SK-N-SH treated with all-trans-retinoic acid at 6 μM for 48 hours (cell line): ENCODE data around the gene PAX3.

Experiments used
- ATAC-seq: fragments of 200-7000 bp; cut with Tn5 transposase; 3 replicates; pipeline ENCODE4 v1.9.1; 2020; ENCODE audit warnings: mild to moderate bottlenecking, moderate library complexity
- ARNTL ChIP-seq: fragments of 450-650 bp; formaldehyde crosslinking; IDR thresholded peaks from 2 replicates; pipeline ENCODE4 v1.5.0; 2020; ENCODE audit warnings: low read depth, mild to moderate bottlenecking, moderate library complexity, borderline replicate concordance
- BACH2 ChIP-seq: fragments of 250-450 bp; sonication (Bioruptor Pico); IDR thresholded peaks from 2 replicates; pipeline ENCODE4 v1.9.0; 2021; ENCODE audit warnings: mild to moderate bottlenecking, borderline replicate concordance
- ESRRG ChIP-seq: fragments of 250-450 bp; sonication (Bioruptor Pico); IDR thresholded peaks from 2 replicates; pipeline ENCODE4 v1.6.1; 2021; ENCODE audit warnings: mild to moderate bottlenecking
- GLIS3 ChIP-seq: fragments of 250-450 bp; sonication (Bioruptor Pico); IDR thresholded peaks from 2 replicates; pipeline ENCODE4 v1.5.0; 2020; ENCODE audit warnings: mild to moderate bottlenecking, moderate library complexity
- ISL1 ChIP-seq: fragments of 250-450 bp; sonication (Bioruptor Pico); IDR thresholded peaks from 2 replicates; pipeline ENCODE4 v2.1.2; 2022; ENCODE audit warnings: mild to moderate bottlenecking, moderate library complexity
- OSR1 ChIP-seq: fragments of 250-450 bp; sonication (Bioruptor Pico); IDR thresholded peaks from 2 replicates; pipeline ENCODE4 v1.8.0; 2022; ENCODE audit warnings: moderate library complexity, mild to moderate bottlenecking, inconsistent platforms
- PPARA ChIP-seq: fragments of 250-450 bp; sonication (Bioruptor Pico); IDR thresholded peaks from 2 replicates; pipeline ENCODE4 v1.5.0; 2020; ENCODE audit warnings: mild to moderate bottlenecking, borderline replicate concordance
- RARB ChIP-seq: fragments of 250-450 bp; sonication (Bioruptor Pico); IDR thresholded peaks from 2 replicates; pipeline ENCODE4 v1.8.0; 2021; ENCODE audit warnings: mild to moderate bottlenecking, moderate library complexity
- SNAI2 ChIP-seq: fragments of 250-450 bp; sonication (Bioruptor Pico); IDR thresholded peaks from 2 replicates; pipeline ENCODE4 v1.5.0; 2020; ENCODE audit warnings: mild to moderate bottlenecking, moderate library complexity
- TCF4 ChIP-seq: fragments of 250-450 bp; sonication (Bioruptor Pico); IDR thresholded peaks from 2 replicates; pipeline ENCODE4 v1.8.0; 2021; ENCODE audit warnings: mild to moderate bottlenecking, moderate library complexity, borderline replicate concordance
- TOX ChIP-seq: fragments of 250-450 bp; sonication (Bioruptor Pico); IDR thresholded peaks from 2 replicates; pipeline ENCODE4 v1.8.0; 2021; ENCODE audit warnings: mild to moderate bottlenecking, moderate library complexity, borderline replicate concordance
- ZC3H10 ChIP-seq: fragments of 250-450 bp; sonication (Bioruptor Pico); IDR thresholded peaks from 2 replicates; pipeline ENCODE4 v1.5.1; 2021; ENCODE audit warnings: mild to moderate bottlenecking, moderate library complexity
- ZFP3 ChIP-seq: fragments of 250-450 bp; sonication (Bioruptor Pico); IDR thresholded peaks from 2 replicates; pipeline ENCODE4 v1.5.0; 2020; ENCODE audit warnings: mild to moderate bottlenecking, moderate library complexity
- ZFP30 ChIP-seq: fragments of 450-650 bp; formaldehyde crosslinking; IDR thresholded peaks from 2 replicates; pipeline ENCODE4 v1.5.0; 2022; ENCODE audit warnings: mild to moderate bottlenecking, moderate library complexity
- ZNF565 ChIP-seq: fragments of 450-650 bp; formaldehyde crosslinking; conservative IDR thresholded peaks from 2 replicates; pipeline ENCODE4 v1.5.0; 2020; ENCODE audit warnings: low read depth, mild to moderate bottlenecking, moderate library complexity
- ZNF70 ChIP-seq: fragments of 450-650 bp; formaldehyde crosslinking; IDR thresholded peaks from 2 replicates; pipeline ENCODE4 v1.5.0; 2020; ENCODE audit warnings: mild to moderate bottlenecking, moderate library complexity
- ZNF8 ChIP-seq: fragments of 450-650 bp; formaldehyde crosslinking; IDR thresholded peaks from 2 replicates; pipeline ENCODE4 v1.5.0; 2020; ENCODE audit warnings: mild to moderate bottlenecking, moderate library complexity
- TF ChIP-seq, protein P1 (sequence below): fragments of 250-450 bp; sonication (Bioruptor Pico); IDR thresholded peaks from 2 replicates; pipeline ENCODE4 v1.8.0; 2021; ENCODE audit warnings: low read depth, mild to moderate bottlenecking, moderate library complexity, borderline replicate concordance
- TF ChIP-seq, protein P2 (sequence below): fragments of 250-450 bp; sonication (Bioruptor Pico); IDR thresholded peaks from 2 replicates; pipeline ENCODE4 v1.5.0; 2020; ENCODE audit warnings: mild to moderate bottlenecking, moderate library complexity
- TF ChIP-seq, protein P3 (sequence below): fragments of 250-450 bp; sonication (Bioruptor Pico); IDR thresholded peaks from 2 replicates; pipeline ENCODE4 v1.5.1; 2020; ENCODE audit warnings: low read depth, mild to moderate bottlenecking, moderate library complexity
- TF ChIP-seq, protein P4 (sequence below): fragments of 250-450 bp; sonication (Bioruptor Pico); IDR thresholded peaks from 2 replicates; pipeline ENCODE4 v1.5.1; 2021; ENCODE audit warnings: mild to moderate bottlenecking, moderate library complexity

PAX3 gene

DNA sequence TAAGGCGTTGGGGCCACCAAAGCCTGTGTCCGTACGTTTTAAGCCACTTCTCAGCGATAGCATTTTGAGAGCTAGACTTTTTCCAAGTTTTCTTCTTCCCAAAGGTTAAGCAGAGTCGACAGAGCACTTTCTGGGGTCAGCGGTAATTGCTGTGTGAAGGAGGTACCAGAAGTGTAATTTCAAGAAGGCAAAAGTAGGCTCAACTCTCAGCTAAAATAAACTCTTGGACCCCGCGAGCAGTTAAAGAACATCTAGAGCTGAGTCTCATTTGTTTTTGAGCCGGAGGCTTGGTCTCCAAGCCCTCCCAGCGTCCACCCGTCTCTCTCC is 1.9 kb upstream of the PAX3 start (continued):
- TF ChIP-seq GLIS3 (CRISPR knock-in tag) (no peak), BACH2 (CRISPR knock-in tag) (no peak), ZNF8 (CRISPR knock-in tag) (no peak), TOX (no peak)
- TF ChIP-seq, protein P1, sequence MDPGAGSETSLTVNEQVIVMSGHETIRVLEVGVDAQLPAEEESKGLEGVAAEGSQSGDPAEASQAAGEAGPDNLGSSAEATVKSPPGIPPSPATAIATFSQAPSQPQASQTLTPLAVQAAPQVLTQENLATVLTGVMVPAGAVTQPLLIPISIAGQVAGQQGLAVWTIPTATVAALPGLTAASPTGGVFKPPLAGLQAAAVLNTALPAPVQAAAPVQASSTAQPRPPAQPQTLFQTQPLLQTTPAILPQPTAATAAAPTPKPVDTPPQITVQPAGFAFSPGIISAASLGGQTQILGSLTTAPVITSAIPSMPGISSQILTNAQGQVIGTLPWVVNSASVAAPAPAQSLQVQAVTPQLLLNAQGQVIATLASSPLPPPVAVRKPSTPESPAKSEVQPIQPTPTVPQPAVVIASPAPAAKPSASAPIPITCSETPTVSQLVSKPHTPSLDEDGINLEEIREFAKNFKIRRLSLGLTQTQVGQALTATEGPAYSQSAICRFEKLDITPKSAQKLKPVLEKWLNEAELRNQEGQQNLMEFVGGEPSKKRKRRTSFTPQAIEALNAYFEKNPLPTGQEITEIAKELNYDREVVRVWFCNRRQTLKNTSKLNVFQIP, result no peak

DNA sequence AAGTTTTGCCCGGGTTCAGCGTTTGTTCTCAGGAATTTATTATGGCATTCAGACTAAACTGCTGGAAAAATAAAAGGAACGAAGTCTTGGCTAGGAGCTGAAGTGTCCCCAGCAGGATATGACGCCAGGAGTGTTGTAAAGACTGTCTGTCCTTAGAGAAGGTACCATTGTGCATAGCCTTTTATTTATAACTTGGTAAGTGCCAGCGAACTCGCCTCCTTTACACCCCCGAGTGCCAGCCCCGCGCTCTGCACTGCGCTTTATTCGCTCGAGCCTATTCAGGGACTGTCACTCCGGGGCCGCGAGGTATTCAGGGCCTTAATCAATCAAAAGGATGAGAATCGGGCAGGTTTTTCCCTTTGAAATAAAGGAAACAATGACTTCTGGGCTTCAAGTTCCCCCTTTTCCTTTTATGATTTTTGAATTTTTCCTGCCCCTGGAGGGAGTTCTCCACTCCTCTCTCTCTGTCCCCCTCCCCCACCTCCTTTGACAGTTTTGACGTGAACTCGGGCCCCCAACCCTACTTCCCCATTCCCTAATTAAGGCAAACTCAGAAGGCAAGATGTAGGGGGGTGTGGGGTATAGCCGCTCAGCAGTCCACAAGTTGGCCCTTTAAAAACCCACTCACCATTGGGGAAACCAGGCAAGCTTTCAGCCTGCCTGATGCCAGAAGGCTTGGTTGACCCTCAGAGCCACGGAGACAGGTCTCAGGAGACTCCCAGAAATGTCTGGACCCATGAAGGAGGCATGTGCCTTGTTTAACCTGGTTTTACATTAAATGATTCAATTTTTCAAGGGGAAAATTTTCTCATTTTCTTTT is 1.3 kb upstream of the PAX3 start:
- ATAC-seq, result no peak
- no peak for TF ChIP-seq ZFP30 (CRISPR knock-in tag)
- no peak for TF ChIP-seq ARNTL
- TF ChIP-seq, protein P2, sequence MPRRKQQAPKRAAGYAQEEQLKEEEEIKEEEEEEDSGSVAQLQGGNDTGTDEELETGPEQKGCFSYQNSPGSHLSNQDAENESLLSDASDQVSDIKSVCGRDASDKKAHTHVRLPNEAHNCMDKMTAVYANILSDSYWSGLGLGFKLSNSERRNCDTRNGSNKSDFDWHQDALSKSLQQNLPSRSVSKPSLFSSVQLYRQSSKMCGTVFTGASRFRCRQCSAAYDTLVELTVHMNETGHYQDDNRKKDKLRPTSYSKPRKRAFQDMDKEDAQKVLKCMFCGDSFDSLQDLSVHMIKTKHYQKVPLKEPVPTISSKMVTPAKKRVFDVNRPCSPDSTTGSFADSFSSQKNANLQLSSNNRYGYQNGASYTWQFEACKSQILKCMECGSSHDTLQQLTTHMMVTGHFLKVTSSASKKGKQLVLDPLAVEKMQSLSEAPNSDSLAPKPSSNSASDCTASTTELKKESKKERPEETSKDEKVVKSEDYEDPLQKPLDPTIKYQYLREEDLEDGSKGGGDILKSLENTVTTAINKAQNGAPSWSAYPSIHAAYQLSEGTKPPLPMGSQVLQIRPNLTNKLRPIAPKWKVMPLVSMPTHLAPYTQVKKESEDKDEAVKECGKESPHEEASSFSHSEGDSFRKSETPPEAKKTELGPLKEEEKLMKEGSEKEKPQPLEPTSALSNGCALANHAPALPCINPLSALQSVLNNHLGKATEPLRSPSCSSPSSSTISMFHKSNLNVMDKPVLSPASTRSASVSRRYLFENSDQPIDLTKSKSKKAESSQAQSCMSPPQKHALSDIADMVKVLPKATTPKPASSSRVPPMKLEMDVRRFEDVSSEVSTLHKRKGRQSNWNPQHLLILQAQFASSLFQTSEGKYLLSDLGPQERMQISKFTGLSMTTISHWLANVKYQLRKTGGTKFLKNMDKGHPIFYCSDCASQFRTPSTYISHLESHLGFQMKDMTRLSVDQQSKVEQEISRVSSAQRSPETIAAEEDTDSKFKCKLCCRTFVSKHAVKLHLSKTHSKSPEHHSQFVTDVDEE (CRISPR knock-in tag), result no peak
- TF ChIP-seq, protein P3, sequence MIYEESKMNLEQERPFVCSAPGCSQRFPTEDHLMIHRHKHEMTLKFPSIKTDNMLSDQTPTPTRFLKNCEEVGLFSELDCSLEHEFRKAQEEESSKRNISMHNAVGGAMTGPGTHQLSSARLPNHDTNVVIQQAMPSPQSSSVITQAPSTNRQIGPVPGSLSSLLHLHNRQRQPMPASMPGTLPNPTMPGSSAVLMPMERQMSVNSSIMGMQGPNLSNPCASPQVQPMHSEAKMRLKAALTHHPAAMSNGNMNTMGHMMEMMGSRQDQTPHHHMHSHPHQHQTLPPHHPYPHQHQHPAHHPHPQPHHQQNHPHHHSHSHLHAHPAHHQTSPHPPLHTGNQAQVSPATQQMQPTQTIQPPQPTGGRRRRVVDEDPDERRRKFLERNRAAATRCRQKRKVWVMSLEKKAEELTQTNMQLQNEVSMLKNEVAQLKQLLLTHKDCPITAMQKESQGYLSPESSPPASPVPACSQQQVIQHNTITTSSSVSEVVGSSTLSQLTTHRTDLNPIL (CRISPR knock-in tag), result no peak
- TF ChIP-seq, protein P4, sequence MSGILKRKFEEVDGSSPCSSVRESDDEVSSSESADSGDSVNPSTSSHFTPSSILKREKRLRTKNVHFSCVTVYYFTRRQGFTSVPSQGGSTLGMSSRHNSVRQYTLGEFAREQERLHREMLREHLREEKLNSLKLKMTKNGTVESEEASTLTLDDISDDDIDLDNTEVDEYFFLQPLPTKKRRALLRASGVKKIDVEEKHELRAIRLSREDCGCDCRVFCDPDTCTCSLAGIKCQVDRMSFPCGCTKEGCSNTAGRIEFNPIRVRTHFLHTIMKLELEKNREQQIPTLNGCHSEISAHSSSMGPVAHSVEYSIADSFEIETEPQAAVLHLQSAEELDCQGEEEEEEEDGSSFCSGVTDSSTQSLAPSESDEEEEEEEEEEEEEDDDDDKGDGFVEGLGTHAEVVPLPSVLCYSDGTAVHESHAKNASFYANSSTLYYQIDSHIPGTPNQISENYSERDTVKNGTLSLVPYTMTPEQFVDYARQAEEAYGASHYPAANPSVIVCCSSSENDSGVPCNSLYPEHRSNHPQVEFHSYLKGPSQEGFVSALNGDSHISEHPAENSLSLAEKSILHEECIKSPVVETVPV, result no peak
- no peak for TF ChIP-seq TCF4 (CRISPR knock-in tag)
- TF ChIP-seq PPARA, result no peak
- TF ChIP-seq ZC3H10 (CRISPR knock-in tag), result no peak
- TF ChIP-seq, protein P1, result no peak
- no peak for TF ChIP-seq ISL1 (CRISPR knock-in tag)
- no peak for TF ChIP-seq RARB (CRISPR knock-in tag)
- TF ChIP-seq ZNF8 (CRISPR knock-in tag), result no peak
- no peak for TF ChIP-seq TOX
- TF ChIP-seq ESRRG (CRISPR knock-in tag), result no peak
- no peak for TF ChIP-seq OSR1 (CRISPR knock-in tag)

DNA sequence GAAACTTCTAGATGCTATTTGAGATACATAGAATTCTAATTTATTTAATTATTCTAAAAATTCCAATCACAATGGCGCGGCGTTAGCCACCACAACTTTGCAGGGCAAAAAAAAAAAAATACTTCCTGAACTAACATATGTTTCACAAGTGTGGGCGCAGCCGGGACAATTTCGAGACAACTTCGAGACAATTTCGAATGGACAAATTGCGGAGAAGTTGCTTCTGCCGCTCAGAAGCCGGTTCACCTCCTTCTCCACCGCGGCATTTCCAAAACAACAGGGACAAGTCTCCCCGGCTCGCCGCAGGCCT is 842 bp downstream of the PAX3 start:
- ATAC-seq, result no peak
- TF ChIP-seq, protein P4, result no peak
- no peak for TF ChIP-seq RARB (CRISPR knock-in tag)
- TF ChIP-seq ARNTL, result no peak
- no peak for TF ChIP-seq BACH2 (CRISPR knock-in tag)
- TF ChIP-seq PPARA, result no peak
- no peak for TF ChIP-seq ZNF70 (CRISPR knock-in tag)
- TF ChIP-seq, protein P2 (CRISPR knock-in tag), result no peak
- TF ChIP-seq ZNF8 (CRISPR knock-in tag), result no peak
- no peak for TF ChIP-seq ESRRG (CRISPR knock-in tag)
- TF ChIP-seq OSR1 (CRISPR knock-in tag), result no peak
- no peak for TF ChIP-seq ZFP3
- TF ChIP-seq ISL1 (CRISPR knock-in tag), result no peak
- TF ChIP-seq ZNF565 (CRISPR knock-in tag), result no peak
- no peak for TF ChIP-seq GLIS3 (CRISPR knock-in tag)
- TF ChIP-seq, protein P3 (CRISPR knock-in tag), result no peak
- no peak for TF ChIP-seq SNAI2
